HepG2 (cell line): ENCODE data around the gene STK24. TPM values are rescaled to one million over a fixed set of nuclear protein-coding genes. Genes with fewer than 3 reads are reported as not detected.

ENCODE experiments used
- BCL3 ChIP-seq: sonication (generic); formaldehyde crosslinking; IDR thresholded peaks from 2 replicates; pipeline ENCODE4 v1.5.1; 2020; ENCODE audit warnings: mild to moderate bottlenecking, missing genetic modification reagents, moderate library complexity
- GLI4 ChIP-seq: sonication (generic); formaldehyde crosslinking; IDR thresholded peaks from 2 replicates; pipeline ENCODE4 v1.5.1; 2020; ENCODE audit warnings: missing genetic modification reagents, mild to moderate bottlenecking, moderate library complexity, borderline replicate concordance
- HDAC2 ChIP-seq: sonication (generic); formaldehyde crosslinking; IDR thresholded peaks from 2 replicates; pipeline ENCODE4 v1.4.0; 2020; ENCODE audit warnings: missing genetic modification reagents
- HINFP ChIP-seq: sonication (generic); formaldehyde crosslinking; IDR thresholded peaks from 2 replicates; pipeline ENCODE4 v1.4.0; 2020; ENCODE audit warnings: low read depth, mild to moderate bottlenecking, missing genetic modification reagents
- RELA ChIP-seq: sonication (generic); formaldehyde crosslinking; IDR thresholded peaks from 2 replicates; pipeline ENCODE4 v1.4.0; 2020; ENCODE audit warnings: missing genetic modification reagents
- TFAP4 ChIP-seq: sonication (generic); IDR thresholded peaks from 2 replicates; pipeline ENCODE4 v1.6.1; 2016; ENCODE audit warnings: low read depth, borderline replicate concordance
- TP53 ChIP-seq: sonication (generic); formaldehyde crosslinking; conservative IDR thresholded peaks from 2 replicates; pipeline ENCODE4 v1.4.0; 2020; ENCODE audit warnings: missing genetic modification reagents
- ZBTB3 ChIP-seq: sonication (generic); formaldehyde crosslinking; IDR thresholded peaks from 2 replicates; pipeline ENCODE4 v1.4.0; 2020; ENCODE audit warnings: low read depth, mild to moderate bottlenecking, moderate library complexity, missing genetic modification reagents, borderline replicate concordance
- ZFP91 ChIP-seq: sonication (generic); formaldehyde crosslinking; IDR thresholded peaks from 2 replicates; pipeline ENCODE4 v1.9.0; 2022; ENCODE audit warnings: missing genetic modification reagents, mild to moderate bottlenecking, borderline replicate concordance
- ZNF281 ChIP-seq: sonication (generic); formaldehyde crosslinking; IDR thresholded peaks from 2 replicates; pipeline ENCODE4 v1.4.0; 2020; ENCODE audit warnings: missing genetic modification reagents, borderline replicate concordance
- ZNF331 ChIP-seq: sonication (generic); formaldehyde crosslinking; IDR thresholded peaks from 2 replicates; pipeline ENCODE4 v1.4.0; 2020; ENCODE audit warnings: missing genetic modification reagents
- ZNF614 ChIP-seq: IDR thresholded peaks from 2 replicates; pipeline ENCODE4 v1.6.1; 2018; ENCODE audit warnings: missing biosample characterization, missing genetic modification reagents, inconsistent platforms, borderline replicate concordance
- ZNF709 ChIP-seq: sonication (generic); formaldehyde crosslinking; IDR thresholded peaks from 2 replicates; pipeline ENCODE4 v1.5.0; 2020; ENCODE audit warnings: mild to moderate bottlenecking, missing genetic modification reagents
- ZNF710 ChIP-seq: sonication (generic); formaldehyde crosslinking; IDR thresholded peaks from 2 replicates; pipeline ENCODE4 v1.5.0; 2020; ENCODE audit warnings: mild to moderate bottlenecking, missing genetic modification reagents, borderline replicate concordance
- ZNF878 ChIP-seq: sonication (generic); formaldehyde crosslinking; IDR thresholded peaks from 2 replicates; pipeline ENCODE4 v1.8.1; 2023; ENCODE audit warnings: mild to moderate bottlenecking, missing genetic modification reagents, moderate library complexity
- ZSCAN31 ChIP-seq: sonication (generic); formaldehyde crosslinking; IDR thresholded peaks from 2 replicates; pipeline ENCODE4 v1.5.0; 2020; ENCODE audit warnings: low read depth, mild to moderate bottlenecking, missing genetic modification reagents
- polyA plus RNA-seq, 8 experiments: library from polyadenylated mRNA; depleted of rRNA in 3 of 8; stranded (reverse) in 7 of 8; unstranded in 1 of 8; fragments of >200 nt; fragmentation: Illumina TruSeq in 4 of 8; extraction: Trizol in 4 of 8; gene quantifications; 2 replicates each; pipeline versions ENCODE4 v1.2.1 to v1.2.3, GENCODE V29; 2011 to 2016; ENCODE audit warnings: low read depth in 4 of 8, missing spikeins in 1 of 8, mixed read lengths in 1 of 8; ENCODE audit not compliant: insufficient read depth in 1 of 8
- total RNA-seq, 5 experiments: library from RNA; depleted of rRNA; stranded (reverse); fragments of >200 nt; fragmentation: Illumina TruSeq; extraction: Trizol; gene quantifications; 2 replicates each; pipeline ENCODE4 v1.2.3, GENCODE V29; 2016; ENCODE audit warnings: low read depth in 1 of 5

Gene STK24
- total and polyA plus RNA-seq, 2 of the 13 experiments (the other 11 are each of a cell fraction or from before 2014, with no cell fraction given), result 51.3 to 73.0 TPM

GRCh38 chr13:98484289-98485219, 92.4 kb downstream of the STK24 start (continued):
- TF ChIP-seq ZFP91 (CRISPR knock-in tag) (peak; percentile 40; the same call in 1 of the 2 replicates), BCL3 (CRISPR knock-in tag) (0 out of 2 replicates have a peak, but pooled peaks have one; percentile 46), ZNF709 (CRISPR knock-in tag) (0 out of 2 replicates have a peak, but pooled peaks have one; percentile 30), ZNF878 (CRISPR knock-in tag) (0 out of 2 replicates have a peak, but pooled peaks have one; percentile 45), HINFP (CRISPR knock-in tag) (no peak), ZNF614 (CRISPR knock-in tag) (peak; percentile 65; the same call in 1 of the 2 replicates), ZNF331 (CRISPR knock-in tag) (0 out of 2 replicates have a peak, but pooled peaks have one; percentile 62), HDAC2 (CRISPR knock-in tag) (peak; percentile 45; the same call in 1 of the 2 replicates), ZNF281 (CRISPR knock-in tag) (0 out of 2 replicates have a peak, but pooled peaks have one; percentile 41), ZSCAN31 (CRISPR knock-in tag) (0 out of 2 replicates have a peak, but pooled peaks have one; percentile 38), ZBTB3 (CRISPR knock-in tag) (no peak), GLI4 (CRISPR knock-in tag) (no peak), ZNF710 (peak; percentile 47; the same call in 1 of the 2 replicates), TFAP4 (peak; percentile 96), TP53 (CRISPR knock-in tag) (no peak), RELA (CRISPR knock-in tag) (no peak)
